HepG2 (cell line): Measurements from ENCODE around the gene CELSR3. TPM values are rescaled to one million over a fixed set of nuclear protein-coding genes. Genes with fewer than 3 reads are reported as not detected.

Experiments used
- ATAC-seq: fragments of 200-7000 bp; cut with Tn5 transposase; 3 replicates; pipeline ENCODE4 v1.9.1; 2020; ENCODE audit warnings: mild to moderate bottlenecking, moderate library complexity
- BruUV-seq: library from RNA; stranded (reverse); fragments of 400-500 nt; replicated peaks from 2 replicates; lab custom pipeline; 2021; lab: Mats Ljungman, UMichigan
- CTCF ChIA-PET: fragments of 300-600 bp; formaldehyde crosslinking; extraction: SDS; loops from one replicate; lab custom pipeline; 2021; ENCODE audit warnings: low total read pairs, inconsistent platforms, low intra/inter-chr PET ratio; lab: Yijun Ruan, JAX
- POLR2A ChIA-PET: fragments of 350-600 bp; sonication (Branson Sonifier 250); formaldehyde crosslinking; loops from one replicate; lab custom pipeline; 2020; ENCODE audit warnings: antibody characterized with exemption, inconsistent platforms; lab: Yijun Ruan, JAX
- DNase-seq: peaks from one replicate; pipeline ENCODE4 v3.0.0-alpha.2; 2015; ENCODE audit warnings: low spot score
- FAIRE-seq: peaks from 3 replicates; lab custom pipeline; 2011; peaks lifted over from hg19 to GRCh38; lab: Jason Lieb, UNC
- H2AFZ ChIP-seq: one replicate; pipeline ENCODE4 v1.6.1; 2011; ENCODE audit warnings: low read length, inconsistent platforms
- H3K27ac ChIP-seq: fragments of 300-600 bp; 3 replicates; pipeline ENCODE4 v1.8.0; 2011; ENCODE audit warnings: mixed run types, mild to moderate bottlenecking, mixed read lengths, low read length, inconsistent platforms; ENCODE audit not compliant: insufficient read depth; ENCODE audit errors: extremely low read length
- H3K27me3 ChIP-seq, 2 experiments: fragments of 200-600 bp in 1 of 2; 2 replicates in 1 of 2; 3 replicates in 1 of 2; pipeline versions ENCODE4 v1.6.0 to v1.8.0; 2011; ENCODE audit warnings: low read length in 2 of 2, mild to moderate bottlenecking in 2 of 2, moderate library complexity in 2 of 2, inconsistent platforms in 1 of 2; ENCODE audit not compliant: insufficient read depth in 2 of 2, control insufficient read depth in 1 of 2
- H3K36me3 ChIP-seq, 2 experiments: fragments of 200-600 bp in 1 of 2; replicated peaks in 1 of 2; 2 replicates in 1 of 2; 3 replicates in 1 of 2; pipeline versions ENCODE4 v1.5.1 to v1.8.0; 2011; ENCODE audit warnings: low read length in 2 of 2, inconsistent platforms in 1 of 2; ENCODE audit not compliant: insufficient read depth in 2 of 2, control insufficient read depth in 1 of 2
- H3K4me1 ChIP-seq: 2 replicates; pipeline ENCODE4 v1.5.1; 2012; ENCODE audit warnings: low read length, inconsistent platforms; ENCODE audit not compliant: insufficient read depth
- H3K4me2 ChIP-seq: 2 replicates; pipeline ENCODE4 v1.6.0; 2011; ENCODE audit warnings: low read depth, low read length, inconsistent platforms
- H3K4me3 ChIP-seq, 3 experiments: fragments of 200-600 bp in 1 of 3; sonication (generic), shearing (Covaris generic) in 1 of 3; replicated peaks in 1 of 3; 2 replicates each; pipeline ENCODE4 v1.5.1; 2011 to 2016; ENCODE audit warnings: low read length in 3 of 3, inconsistent platforms in 2 of 3, low read depth in 2 of 3, mild to moderate bottlenecking in 2 of 3, control low read depth in 1 of 3, mixed read lengths in 1 of 3; ENCODE audit not compliant: insufficient read depth in 1 of 3
- H3K79me2 ChIP-seq: one replicate; pipeline ENCODE4 v1.6.1; 2011; ENCODE audit warnings: low read length, inconsistent platforms; ENCODE audit not compliant: insufficient read depth
- H3K9ac ChIP-seq: 2 replicates; pipeline ENCODE4 v1.6.0; 2011; ENCODE audit warnings: mild to moderate bottlenecking, low read depth, low read length, inconsistent platforms; ENCODE audit not compliant: insufficient read depth
- H3K9me3 ChIP-seq: 2 replicates; pipeline ENCODE4 v1.5.1; 2012; ENCODE audit warnings: mild to moderate bottlenecking, low read length
- H4K20me1 ChIP-seq: 2 replicates; pipeline ENCODE4 v1.6.0; 2011; ENCODE audit warnings: inconsistent platforms, mild to moderate bottlenecking, low read length, moderate library complexity; ENCODE audit not compliant: insufficient read depth
- CSRNP1 ChIP-seq: sonication (generic); formaldehyde crosslinking; IDR thresholded peaks from 2 replicates; pipeline ENCODE4 v1.8.1; 2023; ENCODE audit warnings: mild to moderate bottlenecking, missing genetic modification reagents
- GTF2F1 ChIP-seq: fragments of 150-350 bp; IDR thresholded peaks from 2 replicates; pipeline ENCODE4 v1.6.1; 2014; ENCODE audit warnings: low read length
- MBNL3 ChIP-seq: fragments of 250-450 bp; sonication (Bioruptor Pico); conservative IDR thresholded peaks from 2 replicates; pipeline ENCODE4 v1.8.0; 2022; ENCODE audit warnings: mild to moderate bottlenecking, inconsistent platforms
- NFATC3 ChIP-seq: sonication (generic); formaldehyde crosslinking; IDR thresholded peaks from 2 replicates; pipeline ENCODE4 v1.5.1; 2020; ENCODE audit warnings: mild to moderate bottlenecking, missing genetic modification reagents
- NFRKB ChIP-seq: fragments of 450-650 bp; IDR thresholded peaks from 2 replicates; pipeline ENCODE4 v1.6.1; 2017
- NR3C1 ChIP-seq: sonication (generic); formaldehyde crosslinking; IDR thresholded peaks from 2 replicates; pipeline ENCODE4 v1.4.0; 2020; ENCODE audit warnings: missing genetic modification reagents
- PHF5A ChIP-seq: IDR thresholded peaks from one replicate; pipeline ENCODE4 v1.6.1; 2018; ENCODE audit warnings: low read depth, missing genetic modification reagents; ENCODE audit not compliant: unreplicated experiment
- ZNF83 ChIP-seq: sonication (generic); formaldehyde crosslinking; IDR thresholded peaks from 2 replicates; pipeline ENCODE4 v1.4.0; 2020; ENCODE audit warnings: missing genetic modification reagents, mild to moderate bottlenecking, borderline replicate concordance
- WGBS: methylation state at CpG from one replicate; pipeline ENCODE4 v1.1.6; 2017; ENCODE audit warnings: low lambda C conversion rate; 5-methylcytosine and 5-hydroxymethylcytosine counted together
- in situ Hi-C: cut with HindIII; loops from 2 replicates; pipeline ENCODE4 v1.10.0; 2017; ENCODE audit warnings: low pct_unique_long_range_greater_than_20kb; ENCODE audit not compliant: extremely low pct_ligation_motif_present
- intact Hi-C: fragments of 100-400 bp; cut with micrococcal nuclease; formaldehyde crosslinking; loops from one replicate; pipeline ENCODE4 v1.10.0; 2022; ENCODE audit not compliant: unreplicated experiment
- polyA plus RNA-seq, 8 experiments: library from polyadenylated mRNA; depleted of rRNA in 3 of 8; stranded (reverse) in 7 of 8; unstranded in 1 of 8; fragments of >200 nt; fragmentation: Illumina TruSeq in 4 of 8; extraction: Trizol in 4 of 8; gene quantifications; 2 replicates each; pipeline versions ENCODE4 v1.2.1 to v1.2.3, GENCODE V29; 2011 to 2016; ENCODE audit warnings: low read depth in 4 of 8, missing spikeins in 1 of 8, mixed read lengths in 1 of 8; ENCODE audit not compliant: insufficient read depth in 1 of 8
- total RNA-seq, 5 experiments: library from RNA; depleted of rRNA; stranded (reverse); fragments of >200 nt; fragmentation: Illumina TruSeq; extraction: Trizol; gene quantifications; 2 replicates each; pipeline ENCODE4 v1.2.3, GENCODE V29; 2016; ENCODE audit warnings: low read depth in 1 of 5
- TF ChIP-seq, protein P1 (sequence below): sonication (generic); formaldehyde crosslinking; IDR thresholded peaks from 2 replicates; pipeline ENCODE4 v1.5.0; 2020; ENCODE audit warnings: missing genetic modification reagents
- TF ChIP-seq, protein P2 (sequence below): sonication (generic); formaldehyde crosslinking; IDR thresholded peaks from 2 replicates; pipeline ENCODE4 v1.4.0; 2020; ENCODE audit warnings: mild to moderate bottlenecking, missing genetic modification reagents

The CELSR3 gene
- total and polyA plus RNA-seq, 2 of the 13 experiments (the other 11 are each of a cell fraction or from before 2014, with no cell fraction given), result 5.4 to 6.7 TPM

- TF ChIP-seq CSRNP1 (CRISPR knock-in tag) (no peak), ZNF83 (CRISPR knock-in tag) (no peak), NFRKB (no peak), GTF2F1 (no peak), NFATC3 (no peak)
- TF ChIP-seq, protein P1, sequence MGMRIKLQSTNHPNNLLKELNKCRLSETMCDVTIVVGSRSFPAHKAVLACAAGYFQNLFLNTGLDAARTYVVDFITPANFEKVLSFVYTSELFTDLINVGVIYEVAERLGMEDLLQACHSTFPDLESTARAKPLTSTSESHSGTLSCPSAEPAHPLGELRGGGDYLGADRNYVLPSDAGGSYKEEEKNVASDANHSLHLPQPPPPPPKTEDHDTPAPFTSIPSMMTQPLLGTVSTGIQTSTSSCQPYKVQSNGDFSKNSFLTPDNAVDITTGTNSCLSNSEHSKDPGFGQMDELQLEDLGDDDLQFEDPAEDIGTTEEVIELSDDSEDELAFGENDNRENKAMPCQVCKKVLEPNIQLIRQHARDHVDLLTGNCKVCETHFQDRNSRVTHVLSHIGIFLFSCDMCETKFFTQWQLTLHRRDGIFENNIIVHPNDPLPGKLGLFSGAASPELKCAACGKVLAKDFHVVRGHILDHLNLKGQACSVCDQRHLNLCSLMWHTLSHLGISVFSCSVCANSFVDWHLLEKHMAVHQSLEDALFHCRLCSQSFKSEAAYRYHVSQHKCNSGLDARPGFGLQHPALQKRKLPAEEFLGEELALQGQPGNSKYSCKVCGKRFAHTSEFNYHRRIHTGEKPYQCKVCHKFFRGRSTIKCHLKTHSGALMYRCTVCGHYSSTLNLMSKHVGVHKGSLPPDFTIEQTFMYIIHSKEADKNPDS (CRISPR knock-in tag), result no peak
- TF ChIP-seq, protein P2, sequence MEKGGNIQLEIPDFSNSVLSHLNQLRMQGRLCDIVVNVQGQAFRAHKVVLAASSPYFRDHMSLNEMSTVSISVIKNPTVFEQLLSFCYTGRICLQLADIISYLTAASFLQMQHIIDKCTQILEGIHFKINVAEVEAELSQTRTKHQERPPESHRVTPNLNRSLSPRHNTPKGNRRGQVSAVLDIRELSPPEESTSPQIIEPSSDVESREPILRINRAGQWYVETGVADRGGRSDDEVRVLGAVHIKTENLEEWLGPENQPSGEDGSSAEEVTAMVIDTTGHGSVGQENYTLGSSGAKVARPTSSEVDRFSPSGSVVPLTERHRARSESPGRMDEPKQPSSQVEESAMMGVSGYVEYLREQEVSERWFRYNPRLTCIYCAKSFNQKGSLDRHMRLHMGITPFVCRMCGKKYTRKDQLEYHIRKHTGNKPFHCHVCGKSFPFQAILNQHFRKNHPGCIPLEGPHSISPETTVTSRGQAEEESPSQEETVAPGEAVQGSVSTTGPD (CRISPR knock-in tag), result no peak
Measured at GRCh38 chr3:48684054-48684349, 21.3 kb upstream of the CELSR3 start (continued).

GRCh38 chr3:48682786-48683185 is 20.1 kb upstream of the CELSR3 start:
- no TSS peak for BruUV-seq
- TF ChIP-seq PHF5A (CRISPR knock-in tag), result no peak
- TF ChIP-seq MBNL3 (CRISPR knock-in tag), result no peak
- TF ChIP-seq NR3C1 (CRISPR knock-in tag), result no peak
- WGBS, result 98% methylated on average over 9 of the region's 9 CpGs
- in situ Hi-C loops, result no loop called here
- Histone ChIP-seq H3K4me2 (no peak overlapping the region), H3K4me3 (no peak overlapping the region), H3K36me3 (peaks cover 34 to 63% of the 10 kb centered on the region in 2 experiments), H3K9ac (no peak overlapping the region), H4K20me1 (0 out of 2 replicates have a peak, but pooled peaks cover 4% of the 10 kb centered on the region), H3K27me3 (no peaks in the 10 kb centered on the region; a peak in 2 of 5 replicates), H3K27ac (no peak overlapping the region), H3K9me3 (no peaks in the 10 kb centered on the region), H2AFZ (no peak overlapping the region), H3K4me1 (peaks cover 26% of the 10 kb centered on the region), H3K79me2 (peaks cover 25% of the 10 kb centered on the region)
- ChIA-PET CTCF (no interaction called here), POLR2A (interaction anchor here (0.7 kb wide), 1 partner anchor 34 kb away, joined by 3 read pairs; the partner anchor contains the start of gene IP6K2)
- no peak for FAIRE-seq
- no peak for DNase-seq
- ATAC-seq, result no peak
- intact Hi-C loops, result no loop called here
